Measurements from ENCODE around the gene COPA. TPM values are rescaled to one million over a fixed set of nuclear protein-coding genes. Genes with fewer than 3 reads are reported as not detected.

COPA gene
- total RNA-seq, 1 experiment from 2014 or later = 118 TPM

DNA sequence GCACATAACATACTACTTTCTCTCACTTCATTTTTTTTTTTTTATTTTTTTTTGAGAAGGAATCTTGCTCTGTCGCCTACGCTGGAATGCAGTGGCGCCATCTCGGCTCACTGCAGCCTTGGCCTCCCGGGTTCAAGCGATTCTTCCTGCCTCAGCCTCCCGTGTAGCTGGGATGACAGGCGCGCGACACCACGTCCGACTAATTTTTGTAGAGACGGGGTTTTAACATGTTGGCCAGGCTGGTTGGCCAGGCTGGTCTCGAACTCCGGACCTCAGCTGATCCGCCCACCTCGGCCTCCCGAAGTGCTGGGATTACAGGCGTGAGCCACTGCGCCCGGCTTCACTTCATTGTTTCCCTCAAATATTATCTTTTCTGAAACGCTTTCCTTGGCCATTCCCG, 57.5 kb downstream of the COPA start:
- ATAC-seq (no peak), DNase-seq (ENCODE audit: low read depth, low spot score) (no peak)
- POLR2A ChIA-PET = interaction anchor here (0.7 to 1.6 kb wide), 2 partner anchors 23 to 182 kb away, joined by 3 to 8 read pairs; partner anchors contain the start of gene DCAF8
- Histone ChIP-seq H3K27ac (ENCODE audit: low read length) (no peak overlapping the region), H3K36me3 (ENCODE audit: control insufficient read depth, insufficient read depth, low read length) (peaks cover 4% of the 10 kb centered on the region; the same call in 1 of the 2 replicates), H3K9me3 (ENCODE audit: control insufficient read depth, insufficient read depth, low read depth, low read length) (no peaks in the 10 kb centered on the region), H3K4me3 (ENCODE audit: low read depth in 2 of 2, low read length in 2 of 2) (peak overlapping the region; percentile 87 to 89), H3K27me3 (ENCODE audit: control insufficient read depth, insufficient read depth, low read length) (no peaks in the 10 kb centered on the region), H3K4me1 (ENCODE audit: control insufficient read depth, insufficient read depth, low read length) (0 out of 2 replicates have a peak, but pooled peaks cover 5% of the 10 kb centered on the region)
- no TSS peak for BruUV-seq (replicated peaks)
- intact Hi-C loops (cut with micrococcal nuclease; ENCODE audit: unreplicated experiment) (no loop called here), in situ Hi-C loops (cut with HindIII; ENCODE audit: low pct_unique_long_range_greater_than_20kb, low sequenced_read_pairs) (no loop called here)
- TF ChIP-seq TCF7L2 (IDR thresholded peaks at IDR 0.05; ENCODE audit: low read depth, low read length) (no peak), SIN3A (IDR thresholded peaks at IDR 0.05; ENCODE audit: borderline replicate concordance, insufficient read depth, low read depth, low read length) (no peak), CTCF (IDR thresholded peaks at IDR 0.05) (no peak), POLR2AphosphoS5 (IDR thresholded peaks at IDR 0.05; ENCODE audit: low read depth, low read length) (no peak)
- TF ChIP-seq, protein P1, sequence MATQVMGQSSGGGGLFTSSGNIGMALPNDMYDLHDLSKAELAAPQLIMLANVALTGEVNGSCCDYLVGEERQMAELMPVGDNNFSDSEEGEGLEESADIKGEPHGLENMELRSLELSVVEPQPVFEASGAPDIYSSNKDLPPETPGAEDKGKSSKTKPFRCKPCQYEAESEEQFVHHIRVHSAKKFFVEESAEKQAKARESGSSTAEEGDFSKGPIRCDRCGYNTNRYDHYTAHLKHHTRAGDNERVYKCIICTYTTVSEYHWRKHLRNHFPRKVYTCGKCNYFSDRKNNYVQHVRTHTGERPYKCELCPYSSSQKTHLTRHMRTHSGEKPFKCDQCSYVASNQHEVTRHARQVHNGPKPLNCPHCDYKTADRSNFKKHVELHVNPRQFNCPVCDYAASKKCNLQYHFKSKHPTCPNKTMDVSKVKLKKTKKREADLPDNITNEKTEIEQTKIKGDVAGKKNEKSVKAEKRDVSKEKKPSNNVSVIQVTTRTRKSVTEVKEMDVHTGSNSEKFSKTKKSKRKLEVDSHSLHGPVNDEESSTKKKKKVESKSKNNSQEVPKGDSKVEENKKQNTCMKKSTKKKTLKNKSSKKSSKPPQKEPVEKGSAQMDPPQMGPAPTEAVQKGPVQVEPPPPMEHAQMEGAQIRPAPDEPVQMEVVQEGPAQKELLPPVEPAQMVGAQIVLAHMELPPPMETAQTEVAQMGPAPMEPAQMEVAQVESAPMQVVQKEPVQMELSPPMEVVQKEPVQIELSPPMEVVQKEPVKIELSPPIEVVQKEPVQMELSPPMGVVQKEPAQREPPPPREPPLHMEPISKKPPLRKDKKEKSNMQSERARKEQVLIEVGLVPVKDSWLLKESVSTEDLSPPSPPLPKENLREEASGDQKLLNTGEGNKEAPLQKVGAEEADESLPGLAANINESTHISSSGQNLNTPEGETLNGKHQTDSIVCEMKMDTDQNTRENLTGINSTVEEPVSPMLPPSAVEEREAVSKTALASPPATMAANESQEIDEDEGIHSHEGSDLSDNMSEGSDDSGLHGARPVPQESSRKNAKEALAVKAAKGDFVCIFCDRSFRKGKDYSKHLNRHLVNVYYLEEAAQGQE (IDR thresholded peaks at IDR 0.05; ENCODE audit: insufficient read depth in 1 of 2, low read depth in 2 of 2, low read length in 1 of 2) = no peak
- CTCF ChIA-PET = interaction anchor here (0.6 kb wide), 1 partner anchor 730 kb away, joined by 5 read pairs; no protein-coding TSS in a partner anchor

GRCh38 chr1:160284782-160285344, 58.2 kb downstream of the COPA start, which contains the start of gene PEX19:
PEX19 (minus strand) TSS chr1:160285133; CDS start chr1:160285124, 9 bp downstream.
- in situ Hi-C loops (cut with HindIII; ENCODE audit: low pct_unique_long_range_greater_than_20kb, low sequenced_read_pairs) (no loop called here), intact Hi-C loops (cut with micrococcal nuclease; ENCODE audit: unreplicated experiment) (no loop called here)
- peak within 1 kb of the TSS; percentile 86 for H3K27ac ChIP-seq (ENCODE audit: low read length)
- H3K9me3 ChIP-seq (ENCODE audit: control insufficient read depth, insufficient read depth, low read depth, low read length) = no peaks in the 10 kb centered on the region
- POLR2A ChIA-PET = interaction anchor here (0.5 to 1.6 kb wide), 3 partner anchors 17 to 181 kb away, joined by 3 to 13 read pairs (median 8); partner anchors contain the start of gene DCAF8
- TSS peak; percentile 81 for BruUV-seq (replicated peaks)
- H3K4me1 ChIP-seq (ENCODE audit: control insufficient read depth, insufficient read depth, low read length) = 0 out of 2 replicates have a peak, but pooled peaks cover 5% of the 10 kb centered on the region
- CTCF ChIA-PET = interaction anchor here (0.6 kb wide), 1 partner anchor 731 kb away, joined by 5 read pairs; no protein-coding TSS in a partner anchor
- peak within 1 kb of the TSS; percentile 87 to 89 for H3K4me3 ChIP-seq (ENCODE audit: low read depth in 2 of 2, low read length in 2 of 2)
- peaks cover 4% of the 10 kb centered on the region; the same call in 1 of the 2 replicates for H3K36me3 ChIP-seq (ENCODE audit: control insufficient read depth, insufficient read depth, low read length)
- H3K27me3 ChIP-seq (ENCODE audit: control insufficient read depth, insufficient read depth, low read length) = no peaks in the 10 kb centered on the region
- ATAC-seq (peak; percentile 99), DNase-seq (ENCODE audit: low read depth, low spot score) (no peak)
- TF ChIP-seq TCF7L2 (IDR thresholded peaks at IDR 0.05; ENCODE audit: low read depth, low read length) (no peak), CTCF (IDR thresholded peaks at IDR 0.05) (no peak), SIN3A (IDR thresholded peaks at IDR 0.05; ENCODE audit: borderline replicate concordance, insufficient read depth, low read depth, low read length) (peak; percentile 97; the same call in 1 of the 2 replicates), POLR2AphosphoS5 (IDR thresholded peaks at IDR 0.05; ENCODE audit: low read depth, low read length) (peak; percentile 91)
- TF ChIP-seq, protein P1 (IDR thresholded peaks at IDR 0.05; ENCODE audit: insufficient read depth in 1 of 2, low read depth in 2 of 2, low read length in 1 of 2) = 0 out of 4 replicates have a peak, but pooled peaks of 1 of the 2 experiments have one; percentile 45

Measured in Panc1 (cell line).